MM.1S (cell line): ENCODE measurements around the gene SLC38A3.

Experiments used
- DNase-seq: peaks from one replicate; pipeline ENCODE4 v3.0.0-alpha.2; 2015
- H2AFZ ChIP-seq: fragments of 300-600 bp; sonication (generic); 2 replicates; pipeline ENCODE4 v1.6.0; 2016; ENCODE audit warnings: antibody characterized with exemption, low read length
- H3F3A ChIP-seq: fragments of 300-600 bp; sonication (generic); 2 replicates; pipeline ENCODE4 v1.6.1; 2016; ENCODE audit warnings: mild to moderate bottlenecking, antibody characterized with exemption, low read length, moderate library complexity, mixed read lengths; ENCODE audit not compliant: insufficient read depth
- H3K27ac ChIP-seq: fragments of 300-600 bp; sonication (generic); 2 replicates; pipeline ENCODE4 v1.5.1; 2016; ENCODE audit warnings: mild to moderate bottlenecking, low read length
- H3K27me3 ChIP-seq: fragments of 300-600 bp; sonication (generic); replicated peaks from 2 replicates; pipeline ENCODE4 v1.6.0; 2016; ENCODE audit warnings: low read length; ENCODE audit not compliant: insufficient read depth
- H3K36me3 ChIP-seq: fragments of 300-600 bp; sonication (generic); replicated peaks from 2 replicates; pipeline ENCODE4 v1.6.1; 2016; ENCODE audit warnings: mild to moderate bottlenecking, low read length, mixed read lengths; ENCODE audit not compliant: insufficient read depth
- H3K4me1 ChIP-seq: fragments of 300-600 bp; sonication (generic); 2 replicates; pipeline ENCODE4 v1.6.1; 2016; ENCODE audit warnings: low read length, mixed read lengths
- H3K4me2 ChIP-seq: fragments of 300-600 bp; sonication (generic); 2 replicates; pipeline ENCODE4 v1.6.0; 2016; ENCODE audit warnings: low read depth, low read length
- H3K4me3 ChIP-seq: fragments of 300-600 bp; sonication (generic); 2 replicates; pipeline ENCODE4 v1.5.1; 2016; ENCODE audit warnings: low read length, mixed read lengths
- H3K79me2 ChIP-seq: fragments of 300-600 bp; sonication (generic); 2 replicates; pipeline ENCODE4 v1.6.1; 2016; ENCODE audit warnings: mixed run types, low read length, mixed read lengths
- H3K9ac ChIP-seq: fragments of 300-600 bp; sonication (generic); 2 replicates; pipeline ENCODE4 v1.6.1; 2016; ENCODE audit warnings: low read length, mixed read lengths
- H3K9me2 ChIP-seq: fragments of 300-600 bp; sonication (generic); replicated peaks from 2 replicates; pipeline ENCODE4 v1.6.1; 2016; ENCODE audit warnings: mild to moderate bottlenecking, low read length, mixed read lengths; ENCODE audit not compliant: insufficient read depth
- H3K9me3 ChIP-seq: fragments of 300-600 bp; sonication (generic); replicated peaks from 2 replicates; pipeline ENCODE4 v1.6.1; 2016; ENCODE audit warnings: mild to moderate bottlenecking, low read length, mixed read lengths; ENCODE audit not compliant: insufficient read depth
- H4K20me1 ChIP-seq: fragments of 300-600 bp; sonication (generic); 2 replicates; pipeline ENCODE4 v1.6.1; 2016; ENCODE audit warnings: mild to moderate bottlenecking, low read length, moderate library complexity, mixed read lengths; ENCODE audit not compliant: insufficient read depth
- EZH2 ChIP-seq: fragments of 300-600 bp; sonication (generic); optimal IDR thresholded peaks from 2 replicates; pipeline ENCODE3; 2017; ENCODE audit warnings: low read depth, mild to moderate bottlenecking, antibody characterized with exemption, low read length, mixed read lengths
- EZH2phosphoT487 ChIP-seq: fragments of 300-600 bp; sonication (generic); IDR thresholded peaks from 2 replicates; pipeline ENCODE4 v1.6.1; 2018; ENCODE audit warnings: antibody characterized with exemption, low read length
- TF ChIP-seq, protein P1 (sequence below): fragments of 300-600 bp; sonication (generic); IDR thresholded peaks from 2 replicates; pipeline ENCODE4 v1.5.1; 2016; ENCODE audit warnings: antibody characterized with exemption, low read length, mixed read lengths

The SLC38A3 gene

DNA sequence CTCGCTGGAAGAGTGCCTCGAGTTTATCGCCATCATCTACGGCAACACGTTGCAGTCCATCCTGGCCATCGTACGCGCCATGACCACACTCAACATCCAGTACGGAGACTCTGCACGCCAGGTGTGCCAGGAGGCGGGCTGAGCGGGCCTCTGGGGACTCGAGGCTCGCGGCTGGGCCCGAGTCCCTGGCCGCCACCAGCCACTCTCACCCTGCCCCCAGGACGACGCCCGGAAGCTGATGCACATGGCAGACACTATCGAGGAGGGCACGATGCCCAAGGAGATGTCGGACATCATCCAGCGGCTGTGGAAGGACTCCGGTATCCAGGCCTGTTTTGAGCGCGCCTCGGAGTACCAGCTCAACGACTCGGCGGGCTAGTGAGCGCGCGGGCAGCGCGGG is 11.8 kb upstream of the SLC38A3 start:
- no peak for DNase-seq
- Histone ChIP-seq H3K79me2 (no peaks in the 10 kb centered on the region), H3K4me1 (no peaks in the 10 kb centered on the region), H3K27me3 (peaks cover 67% of the 10 kb centered on the region), H3K4me3 (no peak overlapping the region), H4K20me1 (no peaks in the 10 kb centered on the region), H3K9me2 (no peaks in the 10 kb centered on the region), H3K4me2 (no peak overlapping the region), H2AFZ (no peak overlapping the region), H3K27ac (no peak overlapping the region), H3K9me3 (no peaks in the 10 kb centered on the region), H3K36me3 (no peaks in the 10 kb centered on the region), H3F3A (no peaks in the 10 kb centered on the region), H3K9ac (no peak overlapping the region)
- TF ChIP-seq EZH2phosphoT487: no peak
- no peak for TF ChIP-seq EZH2
- TF ChIP-seq, protein P1, sequence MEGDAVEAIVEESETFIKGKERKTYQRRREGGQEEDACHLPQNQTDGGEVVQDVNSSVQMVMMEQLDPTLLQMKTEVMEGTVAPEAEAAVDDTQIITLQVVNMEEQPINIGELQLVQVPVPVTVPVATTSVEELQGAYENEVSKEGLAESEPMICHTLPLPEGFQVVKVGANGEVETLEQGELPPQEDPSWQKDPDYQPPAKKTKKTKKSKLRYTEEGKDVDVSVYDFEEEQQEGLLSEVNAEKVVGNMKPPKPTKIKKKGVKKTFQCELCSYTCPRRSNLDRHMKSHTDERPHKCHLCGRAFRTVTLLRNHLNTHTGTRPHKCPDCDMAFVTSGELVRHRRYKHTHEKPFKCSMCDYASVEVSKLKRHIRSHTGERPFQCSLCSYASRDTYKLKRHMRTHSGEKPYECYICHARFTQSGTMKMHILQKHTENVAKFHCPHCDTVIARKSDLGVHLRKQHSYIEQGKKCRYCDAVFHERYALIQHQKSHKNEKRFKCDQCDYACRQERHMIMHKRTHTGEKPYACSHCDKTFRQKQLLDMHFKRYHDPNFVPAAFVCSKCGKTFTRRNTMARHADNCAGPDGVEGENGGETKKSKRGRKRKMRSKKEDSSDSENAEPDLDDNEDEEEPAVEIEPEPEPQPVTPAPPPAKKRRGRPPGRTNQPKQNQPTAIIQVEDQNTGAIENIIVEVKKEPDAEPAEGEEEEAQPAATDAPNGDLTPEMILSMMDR: no peak

DNA sequence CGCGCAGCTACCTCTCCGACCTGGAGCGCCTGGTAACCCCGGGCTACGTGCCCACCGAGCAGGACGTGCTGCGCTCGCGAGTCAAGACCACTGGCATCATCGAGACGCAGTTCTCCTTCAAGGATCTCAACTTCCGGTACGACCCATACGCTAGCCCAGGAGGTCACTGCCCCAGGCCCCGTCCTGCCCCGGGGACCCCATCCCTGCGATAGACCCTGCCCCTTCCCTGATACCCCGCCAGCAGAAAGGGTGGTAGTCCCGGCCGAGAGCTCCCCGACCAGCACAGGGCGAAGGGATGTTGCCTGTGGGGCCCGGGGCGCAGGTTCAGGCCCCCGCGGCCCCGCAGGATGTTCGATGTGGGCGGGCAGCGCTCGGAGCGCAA is 11.3 kb upstream of the SLC38A3 start:
- Histone ChIP-seq H3K36me3 (no peaks in the 10 kb centered on the region), H3K27me3 (peaks cover 70% of the 10 kb centered on the region), H3K27ac (no peak overlapping the region), H2AFZ (no peak overlapping the region), H3F3A (no peaks in the 10 kb centered on the region), H3K9me3 (no peaks in the 10 kb centered on the region), H3K79me2 (no peaks in the 10 kb centered on the region), H4K20me1 (no peaks in the 10 kb centered on the region), H3K9ac (no peak overlapping the region), H3K9me2 (no peaks in the 10 kb centered on the region), H3K4me3 (no peak overlapping the region), H3K4me2 (no peak overlapping the region), H3K4me1 (no peaks in the 10 kb centered on the region)
- no peak for DNase-seq
- no peak for TF ChIP-seq EZH2phosphoT487
- TF ChIP-seq, protein P1: no peak
- TF ChIP-seq EZH2: no peak

DNA sequence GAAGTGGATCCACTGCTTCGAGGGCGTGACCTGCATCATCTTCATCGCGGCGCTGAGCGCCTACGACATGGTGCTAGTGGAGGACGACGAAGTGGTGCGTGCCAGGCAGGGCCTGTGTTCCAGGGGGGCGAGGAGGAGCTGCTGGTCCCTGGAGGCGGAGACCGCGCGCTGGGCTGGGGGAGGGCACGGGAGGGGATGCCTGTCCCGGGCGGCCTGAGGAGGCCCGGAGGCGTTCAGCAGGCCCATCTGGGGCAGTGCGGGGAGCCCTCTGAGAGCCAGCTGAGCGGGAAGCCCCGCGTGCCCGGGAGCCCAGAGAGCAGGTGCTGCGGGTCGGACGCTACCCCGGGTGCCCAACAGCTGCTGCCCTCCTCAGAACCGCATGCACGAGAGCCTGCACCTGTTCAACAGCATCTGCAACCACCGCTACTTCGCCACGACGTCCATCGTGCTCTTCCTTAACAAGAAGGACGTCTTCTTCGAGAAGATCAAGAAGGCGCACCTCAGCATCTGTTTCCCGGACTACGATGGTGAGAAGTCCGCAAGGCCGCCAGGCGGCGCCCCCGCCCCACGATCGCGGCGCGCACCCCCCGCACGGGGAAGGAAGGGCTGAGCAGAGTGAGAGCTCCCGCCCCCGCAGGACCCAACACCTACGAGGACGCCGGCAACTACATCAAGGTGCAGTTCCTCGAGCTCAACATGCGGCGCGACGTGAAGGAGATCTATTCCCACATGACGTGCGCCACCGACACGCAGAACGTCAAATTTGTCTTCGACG is 10.8 kb upstream of the SLC38A3 start:
- Histone ChIP-seq H3K27me3 (peaks cover 75% of the 10 kb centered on the region), H2AFZ (no peak overlapping the region), H3K4me2 (0 out of 2 replicates have a peak overlapping the region, but pooled peaks have one; percentile 9), H3K9ac (no peak overlapping the region), H3K9me3 (no peaks in the 10 kb centered on the region), H3K36me3 (no peaks in the 10 kb centered on the region), H4K20me1 (no peaks in the 10 kb centered on the region), H3K9me2 (no peaks in the 10 kb centered on the region), H3K79me2 (no peaks in the 10 kb centered on the region), H3K4me1 (no peaks in the 10 kb centered on the region), H3K27ac (no peak overlapping the region), H3F3A (no peaks in the 10 kb centered on the region), H3K4me3 (no peak overlapping the region)
- TF ChIP-seq EZH2phosphoT487: no peak
- TF ChIP-seq, protein P1: peak; percentile 64
- no peak for TF ChIP-seq EZH2
- peak; percentile 47 for DNase-seq
